ENCODE measurements around the gene SIL1. TPM values are rescaled to one million over a fixed set of nuclear protein-coding genes. Genes with fewer than 3 reads are reported as not detected.
A peak's percentile ranks its signal among the peaks of the same experiment; 100 is the strongest.

The SIL1 gene
- total RNA-seq, 2 donors from 2014 or later: 32.5 to 37.3 TPM

DNA sequence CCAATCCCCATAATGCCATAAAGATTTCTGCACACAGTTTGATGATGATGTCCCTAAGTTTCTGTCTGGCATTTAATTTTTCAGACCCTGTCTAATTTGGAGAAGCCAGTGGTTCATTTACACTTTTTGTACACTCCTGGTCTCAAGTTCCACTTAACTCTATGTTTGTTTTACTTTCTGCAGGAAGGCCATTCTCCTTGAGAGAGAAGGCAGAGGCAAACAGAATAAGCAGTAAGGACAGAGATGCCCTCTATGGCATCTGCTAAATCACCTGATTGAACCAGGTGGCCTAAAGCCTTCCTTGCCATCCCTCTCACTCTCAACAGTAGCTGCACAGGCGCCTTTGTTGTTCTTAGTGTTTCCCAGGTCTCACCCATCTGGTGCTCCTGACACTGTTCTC is 236.9 kb downstream of the SIL1 start:
- Mint-ChIP-seq H3K27ac (no peak overlapping the region), H3K27me3 (ENCODE audit: low read depth) (no peaks in the 10 kb centered on the region)

GRCh38 chr5:138960145-138960692 is 237.9 kb downstream of the SIL1 start:
- Mint-ChIP-seq H3K4me3 (no peak overlapping the region), H3K36me3 (ENCODE audit: insufficient read depth in 2 of 2) (no peaks in the 10 kb centered on the region), H3K4me1 (ENCODE audit: low read depth) (no peaks in the 10 kb centered on the region), H3K27me3 (ENCODE audit: low read depth) (no peaks in the 10 kb centered on the region), H3K27ac (no peak overlapping the region), H3K9me3 (no peaks in the 10 kb centered on the region)
- no peak for ATAC-seq (replicated peaks in 1 of 2)
- DNase-seq: no peak

More for the DNA sequence above, 236.9 kb downstream of the SIL1 start:
- DNase-seq (no peak), ATAC-seq (replicated peaks in 1 of 2) (no peak)
- no peaks in the 10 kb centered on the region for H3K9me3 Mint-ChIP-seq
- H3K36me3 Mint-ChIP-seq (ENCODE audit: insufficient read depth in 2 of 2): no peaks in the 10 kb centered on the region
- H3K4me1 Mint-ChIP-seq (ENCODE audit: low read depth): no peaks in the 10 kb centered on the region
- no peak overlapping the region for H3K4me3 Mint-ChIP-seq

- no peaks in the 10 kb centered on the region for H3K36me3 Mint-ChIP-seq (ENCODE audit: insufficient read depth in 2 of 2)
- H3K27me3 Mint-ChIP-seq (ENCODE audit: low read depth): no peaks in the 10 kb centered on the region
- ATAC-seq (replicated peaks in 1 of 2) (no peak), DNase-seq (no peak)
- no peak overlapping the region for H3K4me3 Mint-ChIP-seq
- no peak overlapping the region for H3K27ac Mint-ChIP-seq
- H3K4me1 Mint-ChIP-seq (ENCODE audit: low read depth): peaks cover 15% of the 10 kb centered on the region
- no peaks in the 10 kb centered on the region for H3K9me3 Mint-ChIP-seq
Observed at GRCh38 chr5:138956801-138957200, 241.4 kb downstream of the SIL1 start.

DNA sequence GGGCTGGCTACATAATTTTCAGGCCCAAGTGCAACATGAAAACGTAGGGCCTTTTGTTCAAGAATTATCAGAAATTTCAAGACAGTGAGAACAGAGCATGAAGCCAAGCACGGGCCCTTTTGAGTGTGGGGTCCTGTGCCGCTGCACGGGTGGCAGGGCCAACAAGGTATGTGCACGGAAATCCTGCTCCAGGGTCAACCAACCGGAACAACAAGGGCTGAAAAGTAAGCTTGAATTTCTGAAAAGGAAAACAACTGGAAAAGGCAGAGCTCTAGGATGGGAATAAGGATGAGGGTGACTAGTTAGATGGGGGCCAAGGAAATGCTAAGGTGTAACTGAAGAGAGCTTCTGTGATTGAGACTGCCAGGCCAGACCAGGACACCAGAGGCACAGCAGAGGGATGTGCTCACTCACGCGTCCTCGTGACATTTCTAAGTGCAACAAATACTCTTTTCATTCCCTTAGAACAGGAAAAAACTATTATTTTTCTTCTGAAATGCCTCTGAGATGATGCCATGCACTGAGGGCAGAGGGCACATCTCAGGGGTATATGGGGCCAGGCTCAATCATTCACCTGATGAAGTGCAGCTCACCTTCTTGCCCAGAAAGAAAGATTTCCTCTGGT is 242.4 kb downstream of the SIL1 start:
- H3K36me3 Mint-ChIP-seq (ENCODE audit: insufficient read depth in 2 of 2): no peaks in the 10 kb centered on the region
- H3K27me3 Mint-ChIP-seq (ENCODE audit: low read depth): no peaks in the 10 kb centered on the region
- H3K4me3 Mint-ChIP-seq: no peak overlapping the region
- H3K4me1 Mint-ChIP-seq (ENCODE audit: low read depth): peaks cover 15% of the 10 kb centered on the region
- H3K9me3 Mint-ChIP-seq: no peaks in the 10 kb centered on the region
- H3K27ac Mint-ChIP-seq: no peak overlapping the region
- ATAC-seq (replicated peaks in 1 of 2): no peak
- DNase-seq: no peak

DNA sequence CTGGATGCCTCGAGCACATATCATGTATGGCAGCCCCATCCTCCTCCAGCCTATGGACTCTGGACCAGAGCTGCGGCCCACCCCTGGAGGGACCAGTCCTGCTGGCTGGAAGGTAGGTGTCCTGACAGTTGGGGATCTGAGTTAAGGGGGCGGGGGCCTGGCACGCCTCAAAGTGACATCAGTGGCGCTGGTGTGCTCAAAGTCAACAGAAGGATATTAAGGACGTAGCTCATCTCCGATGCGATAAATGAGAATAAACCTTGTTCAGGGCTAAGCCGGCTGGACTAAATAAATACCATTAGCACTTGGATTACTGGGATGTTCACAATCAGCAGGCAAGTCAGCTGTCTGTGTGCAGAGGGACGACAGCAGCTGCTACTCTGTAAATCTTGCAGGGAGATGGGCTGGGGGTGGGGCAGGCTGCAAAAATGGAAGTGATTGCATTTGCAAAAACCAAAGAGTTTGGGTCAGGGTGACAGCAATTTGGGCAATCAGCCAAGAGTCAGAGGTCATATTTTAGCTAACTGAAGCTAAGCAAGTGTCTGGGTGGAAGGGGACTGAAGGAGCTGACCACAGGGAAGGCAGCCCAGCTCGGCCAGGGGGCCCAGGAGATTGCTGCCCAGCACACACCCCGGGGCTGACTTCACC is 243.0 kb downstream of the SIL1 start:
- DNase-seq (no peak), ATAC-seq (replicated peaks in 1 of 2) (no peak)
- no peak overlapping the region for H3K27ac Mint-ChIP-seq
- peaks cover 15% of the 10 kb centered on the region for H3K4me1 Mint-ChIP-seq (ENCODE audit: low read depth)
- H3K36me3 Mint-ChIP-seq (ENCODE audit: insufficient read depth in 2 of 2): no peaks in the 10 kb centered on the region
- H3K4me3 Mint-ChIP-seq: no peak overlapping the region
- no peaks in the 10 kb centered on the region for H3K9me3 Mint-ChIP-seq
- H3K27me3 Mint-ChIP-seq (ENCODE audit: low read depth): no peaks in the 10 kb centered on the region

- ATAC-seq (replicated peaks in 1 of 2): no peak
Observed at GRCh38 chr5:138954257-138955012, 243.7 kb downstream of the SIL1 start.

GRCh38 chr5:138953387-138954256 is 244.5 kb downstream of the SIL1 start:
- ATAC-seq (replicated peaks in 1 of 2) (peak; percentile 36 to 49), DNase-seq (no peak)
- no peak overlapping the region for H3K4me3 Mint-ChIP-seq
- H3K9me3 Mint-ChIP-seq: no peaks in the 10 kb centered on the region
- no peaks in the 10 kb centered on the region for H3K36me3 Mint-ChIP-seq (ENCODE audit: insufficient read depth in 2 of 2)
- no peak overlapping the region for H3K27ac Mint-ChIP-seq
- H3K27me3 Mint-ChIP-seq (ENCODE audit: low read depth): no peaks in the 10 kb centered on the region
- H3K4me1 Mint-ChIP-seq (ENCODE audit: low read depth): peaks cover 15% of the 10 kb centered on the region

More at GRCh38 chr5:138954257-138955012, 243.7 kb downstream of the SIL1 start:
- no peaks in the 10 kb centered on the region for H3K27me3 Mint-ChIP-seq (ENCODE audit: low read depth)
- H3K4me1 Mint-ChIP-seq (ENCODE audit: low read depth): peaks cover 15% of the 10 kb centered on the region
- DNase-seq: no peak
- no peak overlapping the region for H3K4me3 Mint-ChIP-seq
- H3K27ac Mint-ChIP-seq: no peak overlapping the region
- H3K36me3 Mint-ChIP-seq (ENCODE audit: insufficient read depth in 2 of 2): no peaks in the 10 kb centered on the region
- no peaks in the 10 kb centered on the region for H3K9me3 Mint-ChIP-seq

DNA sequence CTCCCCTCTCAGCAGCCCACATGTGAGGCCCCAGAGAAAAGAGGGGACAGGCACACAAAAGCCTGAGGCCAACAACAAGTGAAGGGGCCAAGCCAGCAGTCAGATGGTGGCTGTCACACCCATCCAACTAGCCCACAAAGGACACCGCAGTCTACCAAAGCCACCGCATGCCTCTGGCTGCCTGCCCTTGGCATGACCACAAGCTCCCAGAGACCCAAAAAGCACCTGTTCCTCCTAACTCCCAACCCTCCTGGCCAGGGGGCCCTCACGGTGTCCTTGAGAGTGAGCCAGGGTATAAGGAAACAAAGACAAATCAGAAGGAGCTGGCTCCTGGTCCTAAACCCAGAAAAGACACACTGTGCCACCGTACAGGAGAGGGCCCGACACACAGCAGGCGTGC is 245.2 kb downstream of the SIL1 start:
- peak in 1 of 2 donors; percentile 14 for ATAC-seq (replicated peaks in 1 of 2)
- H3K27ac Mint-ChIP-seq: no peak overlapping the region

DNA sequence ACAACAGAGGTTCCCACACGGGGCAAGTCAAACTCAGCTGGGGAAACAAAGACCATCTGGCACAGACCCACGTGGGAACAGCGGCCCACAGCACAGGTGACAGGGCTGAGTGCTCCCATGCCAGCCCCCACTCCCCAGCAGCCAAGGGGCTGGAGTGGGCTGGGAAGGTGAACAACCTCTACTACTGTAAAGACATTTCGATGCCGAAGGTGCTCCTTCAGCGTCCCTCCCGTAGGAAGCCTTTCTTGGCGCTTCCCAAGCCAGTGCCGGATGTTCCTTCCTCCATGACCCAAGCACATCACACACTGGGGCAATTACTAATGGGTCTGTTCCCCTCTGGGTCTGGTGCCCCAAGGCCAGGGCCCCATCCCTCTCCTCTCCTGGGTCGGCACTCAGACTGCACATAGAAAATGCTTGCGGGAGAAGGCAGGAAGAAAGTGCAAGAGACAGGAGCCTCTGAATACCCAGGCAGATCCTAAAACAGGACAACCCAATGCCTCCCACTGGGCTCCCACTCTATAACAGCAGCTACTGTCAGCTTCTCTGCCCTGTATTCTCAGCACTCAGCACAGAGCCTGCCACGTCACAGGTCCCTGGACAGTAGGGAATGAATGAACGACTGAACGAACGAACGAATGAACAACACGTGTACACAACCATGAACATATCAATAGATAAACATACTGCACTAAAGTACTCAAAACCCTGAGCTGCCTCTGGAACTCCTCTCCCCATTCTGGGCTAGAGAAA is 246.0 kb downstream of the SIL1 start:
- H3K27me3 Mint-ChIP-seq (ENCODE audit: low read depth): no peaks in the 10 kb centered on the region
- DNase-seq (no peak), ATAC-seq (replicated peaks in 1 of 2) (no peak)
- no peak overlapping the region for H3K27ac Mint-ChIP-seq
- no peaks in the 10 kb centered on the region for H3K36me3 Mint-ChIP-seq (ENCODE audit: insufficient read depth in 2 of 2)
- H3K4me1 Mint-ChIP-seq (ENCODE audit: low read depth): peaks cover 15% of the 10 kb centered on the region
- no peaks in the 10 kb centered on the region for H3K9me3 Mint-ChIP-seq
- no peak overlapping the region for H3K4me3 Mint-ChIP-seq

More for the DNA sequence above, 245.2 kb downstream of the SIL1 start:
- H3K27me3 Mint-ChIP-seq (ENCODE audit: low read depth): no peaks in the 10 kb centered on the region
- DNase-seq: no peak
- H3K9me3 Mint-ChIP-seq: no peaks in the 10 kb centered on the region
- H3K4me3 Mint-ChIP-seq: no peak overlapping the region
- peaks cover 15% of the 10 kb centered on the region for H3K4me1 Mint-ChIP-seq (ENCODE audit: low read depth)
- H3K36me3 Mint-ChIP-seq (ENCODE audit: insufficient read depth in 2 of 2): no peaks in the 10 kb centered on the region

DNA sequence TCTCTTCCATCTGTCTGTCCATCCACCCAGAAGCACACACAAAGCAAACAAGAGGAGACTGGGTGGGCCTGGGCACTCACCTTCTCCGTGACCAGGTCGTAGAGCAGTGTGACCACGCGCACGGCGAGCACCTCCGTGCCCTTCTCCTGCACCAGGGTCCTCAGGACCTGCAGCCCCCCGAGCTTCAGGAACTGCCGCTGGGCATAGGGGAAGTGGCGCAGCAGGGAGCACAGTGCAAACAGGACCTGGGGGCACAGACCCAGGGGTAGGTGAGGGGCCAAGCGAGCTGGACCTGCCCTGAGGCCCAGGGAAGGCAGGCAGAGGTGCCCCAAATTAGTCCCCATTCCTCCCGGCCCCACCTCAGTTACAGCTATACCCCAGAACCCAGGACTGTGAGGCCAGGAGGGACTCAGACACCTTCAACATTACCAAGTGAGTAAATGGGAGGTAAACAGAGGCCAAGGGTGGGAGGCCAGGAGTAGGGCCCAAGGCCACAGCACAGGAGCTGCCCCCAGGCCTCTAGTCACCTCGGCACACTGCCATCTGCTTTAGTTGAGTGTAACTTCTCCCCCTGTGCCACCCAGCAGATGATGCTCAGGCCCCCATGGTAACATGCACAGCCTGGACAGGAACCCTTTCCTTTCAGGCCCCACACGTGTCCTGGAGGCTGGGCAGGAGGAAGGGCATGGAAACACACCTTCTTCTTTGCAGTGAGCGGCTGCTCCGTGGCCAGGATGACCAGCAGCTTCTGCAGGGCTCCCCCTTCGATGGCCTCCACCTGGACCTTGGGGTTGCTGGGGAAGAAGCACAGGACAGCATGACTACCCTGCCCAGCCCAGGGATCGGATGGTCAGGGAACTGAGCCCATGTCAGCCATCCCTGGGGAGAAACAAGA is 246.8 kb downstream of the SIL1 start:
- H3K36me3 Mint-ChIP-seq (ENCODE audit: insufficient read depth in 2 of 2): no peaks in the 10 kb centered on the region
- ATAC-seq (replicated peaks in 1 of 2): no peak

GRCh38 chr5:138950421-138951031 is 247.6 kb downstream of the SIL1 start:
- Mint-ChIP-seq H3K27ac (no peak overlapping the region), H3K9me3 (no peaks in the 10 kb centered on the region)
- ATAC-seq (replicated peaks in 1 of 2): no peak

More for the DNA sequence above, 246.8 kb downstream of the SIL1 start:
- no peak overlapping the region for H3K27ac Mint-ChIP-seq
- H3K4me3 Mint-ChIP-seq: no peak overlapping the region
- H3K4me1 Mint-ChIP-seq (ENCODE audit: low read depth): peaks cover 15% of the 10 kb centered on the region
- DNase-seq: no peak
- H3K27me3 Mint-ChIP-seq (ENCODE audit: low read depth): no peaks in the 10 kb centered on the region
- H3K9me3 Mint-ChIP-seq: no peaks in the 10 kb centered on the region

More at GRCh38 chr5:138950421-138951031, 247.6 kb downstream of the SIL1 start:
- DNase-seq: no peak
- Mint-ChIP-seq H3K4me3 (no peak overlapping the region), H3K4me1 (ENCODE audit: low read depth) (peaks cover 15% of the 10 kb centered on the region), H3K36me3 (ENCODE audit: insufficient read depth in 2 of 2) (no peaks in the 10 kb centered on the region), H3K27me3 (ENCODE audit: low read depth) (no peaks in the 10 kb centered on the region)
